Central memory CD8-positive, alpha-beta T cell (primary cell): ENCODE measurements around the gene CHURC1.

Experiments used
- ATAC-seq: fragments of 150-1000 bp; cut with Tn5 transposase; replicated peaks from 2 replicates; pipeline ENCODE4 v1.10.0; 2022; ENCODE audit warnings: mild to moderate bottlenecking, moderate FRiP score, moderate number of reproducible peaks; ENCODE audit not compliant: poor library complexity, severe bottlenecking; ENCODE audit errors: extremely low read depth
- DNase-seq, 2 donors: peaks; one replicate each; pipeline ENCODE4 v3.0.0; 2021; ENCODE audit warnings: low spot score in 2 of 2
- H3K27ac Mint-ChIP-seq: one replicate; pipeline ENCODE4 v1.8.0; 2022; ENCODE audit warnings: low read depth, mild to moderate bottlenecking, moderate library complexity, mixed read lengths
- H3K27me3 Mint-ChIP-seq: one replicate; pipeline ENCODE4 v1.8.0; 2022; ENCODE audit warnings: mixed read lengths
- H3K36me3 Mint-ChIP-seq: one replicate; pipeline ENCODE4 v1.8.0; 2022; ENCODE audit warnings: mild to moderate bottlenecking, moderate library complexity, mixed read lengths; ENCODE audit not compliant: insufficient read depth
- H3K4me1 Mint-ChIP-seq: one replicate; pipeline ENCODE4 v1.8.0; 2022; ENCODE audit warnings: mixed read lengths
- H3K4me3 Mint-ChIP-seq: one replicate; pipeline ENCODE4 v1.8.0; 2022; ENCODE audit warnings: mild to moderate bottlenecking, moderate library complexity, mixed read lengths
- H3K9me3 Mint-ChIP-seq: one replicate; pipeline ENCODE4 v1.8.0; 2022; ENCODE audit warnings: mixed read lengths

Gene CHURC1

GRCh38 chr14:64955297-64955696 lies 41.0 kb downstream of the CHURC1 start:
- Mint-ChIP-seq H3K27me3 (no peaks in the 10 kb centered on the region), H3K4me1 (peaks cover 13% of the 10 kb centered on the region), H3K9me3 (no peaks in the 10 kb centered on the region), H3K27ac (no peak overlapping the region), H3K4me3 (no peak overlapping the region), H3K36me3 (peaks cover 7% of the 10 kb centered on the region)
- ATAC-seq: no peak
- no peak for DNase-seq

DNA sequence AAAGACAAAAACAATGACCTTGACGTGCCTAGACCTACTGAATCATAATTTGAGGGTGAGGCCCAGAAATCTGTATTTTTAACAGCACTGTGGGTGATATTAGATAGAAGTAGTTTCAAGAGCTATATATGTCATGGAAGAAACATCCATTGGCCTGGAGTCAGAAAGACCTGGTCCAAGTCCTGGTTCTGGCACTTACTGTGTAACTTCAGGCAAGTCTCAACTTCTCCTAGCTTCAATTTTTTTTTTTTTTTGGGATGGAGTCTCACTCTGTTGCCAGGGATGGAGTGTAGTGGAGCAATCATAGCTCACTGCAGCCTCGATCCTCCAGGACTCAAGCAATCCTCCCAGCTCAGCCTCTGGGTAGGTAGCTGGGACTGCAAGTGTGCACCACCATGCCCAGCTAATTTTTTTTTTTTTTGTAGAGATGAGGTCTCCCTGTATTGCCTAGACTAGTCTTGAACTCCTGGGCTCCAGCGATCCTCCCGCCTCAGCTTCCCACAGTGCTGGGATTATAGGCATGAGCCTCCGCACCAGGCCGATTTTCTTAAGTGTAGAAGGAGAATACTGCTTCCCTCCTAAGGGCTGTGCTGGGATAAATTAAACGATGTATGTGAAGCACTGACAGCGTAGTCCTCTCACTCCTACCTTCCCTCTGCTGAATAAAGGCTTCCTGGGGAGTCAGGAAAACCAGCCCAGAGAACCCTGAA lies 42.6 kb downstream of the CHURC1 start:
- H3K4me1 Mint-ChIP-seq: peaks cover 17% of the 10 kb centered on the region
- H3K27ac Mint-ChIP-seq: no peak overlapping the region
- ATAC-seq: no peak

DNA sequence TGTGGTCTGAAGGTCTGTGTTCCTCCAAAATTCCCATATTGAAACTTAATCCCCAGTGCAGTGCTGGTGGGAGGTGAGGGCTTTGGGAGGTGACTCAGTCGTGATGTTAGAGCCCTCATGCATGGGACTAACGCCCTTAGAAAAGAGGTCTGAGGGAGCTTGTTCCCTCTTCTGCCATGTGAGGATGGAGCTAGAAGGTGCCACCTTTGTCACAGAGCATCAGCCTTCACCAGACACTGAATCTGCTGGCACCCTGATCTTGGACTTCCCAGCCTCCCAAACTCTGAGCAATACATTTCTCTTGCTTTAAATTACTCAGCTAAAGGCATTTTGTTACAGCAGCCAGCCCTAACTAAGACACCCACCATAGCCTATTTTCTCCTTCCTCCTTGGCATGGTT lies 43.9 kb downstream of the CHURC1 start:
- peaks cover 17% of the 10 kb centered on the region for H3K4me1 Mint-ChIP-seq
- no peaks in the 10 kb centered on the region for H3K9me3 Mint-ChIP-seq
- peaks cover 4% of the 10 kb centered on the region for H3K36me3 Mint-ChIP-seq
- ATAC-seq (no peak), DNase-seq (no peak)
- H3K27ac Mint-ChIP-seq: no peak overlapping the region
- H3K4me3 Mint-ChIP-seq: no peak overlapping the region
- H3K27me3 Mint-ChIP-seq: no peaks in the 10 kb centered on the region

More for the DNA sequence above, 42.6 kb downstream of the CHURC1 start:
- no peak for DNase-seq
- no peak overlapping the region for H3K4me3 Mint-ChIP-seq
- H3K27me3 Mint-ChIP-seq: no peaks in the 10 kb centered on the region
- no peaks in the 10 kb centered on the region for H3K9me3 Mint-ChIP-seq
- H3K36me3 Mint-ChIP-seq: peaks cover 4% of the 10 kb centered on the region

GRCh38 chr14:64958743-64959142 lies 44.5 kb downstream of the CHURC1 start:
- H3K4me3 Mint-ChIP-seq: no peak overlapping the region
- H3K27me3 Mint-ChIP-seq: no peaks in the 10 kb centered on the region
- H3K27ac Mint-ChIP-seq: peak overlapping the region; percentile 44
- no peaks in the 10 kb centered on the region for H3K9me3 Mint-ChIP-seq
- H3K4me1 Mint-ChIP-seq: peaks cover 17% of the 10 kb centered on the region
- DNase-seq (no peak), ATAC-seq (no peak)
- peaks cover 4% of the 10 kb centered on the region for H3K36me3 Mint-ChIP-seq

GRCh38 chr14:64960762-64961276 lies 46.6 kb downstream of the CHURC1 start:
- no peak for DNase-seq
- Mint-ChIP-seq H3K9me3 (no peaks in the 10 kb centered on the region), H3K4me3 (no peak overlapping the region), H3K27ac (no peak overlapping the region), H3K36me3 (peaks cover 2% of the 10 kb centered on the region), H3K27me3 (no peaks in the 10 kb centered on the region), H3K4me1 (peaks cover 6% of the 10 kb centered on the region)
- no peak for ATAC-seq

DNA sequence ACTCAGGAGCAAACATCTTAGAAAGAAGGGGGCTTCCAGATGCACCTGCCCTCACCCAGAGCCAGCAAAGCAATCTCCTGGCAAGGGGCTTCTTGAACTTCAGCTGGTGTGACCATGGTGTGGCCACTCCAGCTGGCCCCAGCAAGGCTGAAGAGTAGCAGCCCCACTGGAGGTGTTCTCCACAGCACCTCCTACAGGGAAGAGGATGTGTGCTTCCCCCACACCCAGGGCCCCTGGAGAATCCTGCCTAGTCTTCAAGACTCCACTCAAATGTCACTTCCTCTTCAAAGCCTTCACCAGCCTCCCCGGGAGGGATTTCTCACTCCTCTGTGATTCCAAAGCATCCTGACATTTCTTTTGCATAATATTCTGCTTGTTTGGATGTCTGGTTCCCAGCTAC lies 49.4 kb downstream of the CHURC1 start:
- H3K27me3 Mint-ChIP-seq: no peaks in the 10 kb centered on the region
- H3K4me1 Mint-ChIP-seq: peaks cover 17% of the 10 kb centered on the region
- no peak overlapping the region for H3K27ac Mint-ChIP-seq
- ATAC-seq (no peak), DNase-seq (no peak)
- no peaks in the 10 kb centered on the region for H3K36me3 Mint-ChIP-seq
- no peaks in the 10 kb centered on the region for H3K9me3 Mint-ChIP-seq
- no peak overlapping the region for H3K4me3 Mint-ChIP-seq

DNA sequence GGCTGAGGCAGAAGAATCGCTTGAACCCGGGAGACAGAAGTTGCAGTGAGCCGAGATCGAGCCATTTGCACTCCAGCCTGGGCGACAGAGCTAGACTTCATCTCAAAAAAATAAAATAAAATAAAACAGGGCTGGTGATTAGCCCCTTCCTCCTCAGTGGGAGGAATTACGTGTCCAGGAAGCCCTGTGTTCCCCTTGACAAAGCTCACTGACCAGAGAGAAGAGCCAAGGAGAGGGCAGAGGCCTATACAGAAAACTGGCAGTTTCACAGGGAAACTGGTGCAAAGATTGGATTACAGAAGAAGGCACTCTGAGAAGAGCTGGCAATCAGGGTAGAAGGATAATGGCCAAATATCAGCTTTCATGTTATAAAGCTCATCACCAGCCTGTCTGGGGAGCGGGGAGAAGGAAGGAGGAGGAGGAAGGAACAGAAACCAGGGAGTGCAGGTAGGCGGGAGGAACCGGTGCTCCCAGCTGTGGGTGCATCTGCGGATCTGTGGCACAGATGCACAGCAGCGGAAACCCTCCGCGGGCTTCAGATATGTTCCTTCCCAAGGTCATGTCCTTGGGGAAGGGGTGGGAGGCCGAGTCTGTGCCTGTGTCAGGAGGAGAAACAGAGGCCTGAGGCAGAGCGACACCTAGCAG lies 51.2 kb downstream of the CHURC1 start:
- no peak overlapping the region for H3K4me3 Mint-ChIP-seq
- DNase-seq (no peak), ATAC-seq (no peak)
- H3K4me1 Mint-ChIP-seq: peaks cover 18% of the 10 kb centered on the region
- no peaks in the 10 kb centered on the region for H3K9me3 Mint-ChIP-seq
- no peaks in the 10 kb centered on the region for H3K27me3 Mint-ChIP-seq
- H3K27ac Mint-ChIP-seq: no peak overlapping the region
- no peaks in the 10 kb centered on the region for H3K36me3 Mint-ChIP-seq

DNA sequence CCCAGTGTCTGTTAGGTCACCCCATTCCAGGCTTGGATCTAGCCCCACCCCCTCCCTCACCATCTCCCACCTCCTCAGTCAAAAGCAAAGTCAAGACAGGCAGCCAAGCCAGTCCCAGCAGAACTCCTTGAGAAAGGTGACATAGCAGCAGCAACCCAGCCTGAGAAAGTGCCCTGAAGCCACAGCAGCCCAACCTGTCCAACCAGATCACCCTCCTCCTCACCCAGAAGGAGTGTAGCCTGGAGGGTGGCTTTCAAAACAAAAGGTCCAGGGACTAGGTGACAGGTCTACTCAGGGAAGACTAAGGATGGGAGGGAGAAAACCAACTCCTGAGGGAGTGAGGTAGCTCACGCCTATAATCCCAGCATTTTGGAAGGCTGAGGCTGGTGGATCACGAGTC lies 52.7 kb downstream of the CHURC1 start:
- no peak for DNase-seq
- ATAC-seq: no peak
- Mint-ChIP-seq H3K4me1 (peaks cover 15% of the 10 kb centered on the region), H3K27me3 (no peaks in the 10 kb centered on the region), H3K4me3 (no peak overlapping the region), H3K27ac (no peak overlapping the region), H3K36me3 (peaks cover 1% of the 10 kb centered on the region), H3K9me3 (no peaks in the 10 kb centered on the region)

- H3K4me3 Mint-ChIP-seq: no peak overlapping the region
- H3K36me3 Mint-ChIP-seq: peaks cover 4% of the 10 kb centered on the region
- H3K9me3 Mint-ChIP-seq: no peaks in the 10 kb centered on the region
- ATAC-seq (no peak), DNase-seq (no peak)
- no peak overlapping the region for H3K27ac Mint-ChIP-seq
- peaks cover 15% of the 10 kb centered on the region for H3K4me1 Mint-ChIP-seq
- H3K27me3 Mint-ChIP-seq: no peaks in the 10 kb centered on the region
Measured at GRCh38 chr14:64968167-64968566, 53.9 kb downstream of the CHURC1 start.

DNA sequence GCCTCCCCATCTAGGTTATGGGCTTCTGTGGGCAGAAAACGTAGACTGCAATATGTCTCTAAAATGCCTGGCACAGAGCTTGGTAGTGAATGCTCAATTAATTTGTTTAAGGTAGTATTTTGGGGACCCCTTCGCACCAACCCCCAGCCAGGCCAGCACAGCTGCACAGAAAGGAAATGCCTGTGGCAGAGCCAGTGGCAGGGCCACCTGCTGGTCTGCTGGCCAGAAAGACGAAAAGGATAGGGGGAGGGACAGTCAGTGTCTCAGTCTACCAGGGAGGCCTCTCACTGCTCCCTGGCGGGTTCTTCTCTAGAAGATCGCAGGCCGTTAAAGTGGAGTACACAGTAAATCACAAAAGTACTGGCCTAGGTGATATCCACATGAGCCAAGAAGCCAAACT lies 54.4 kb downstream of the CHURC1 start:
- DNase-seq: no peak
- ATAC-seq: no peak
- Mint-ChIP-seq H3K27ac (no peak overlapping the region), H3K36me3 (peaks cover 4% of the 10 kb centered on the region), H3K9me3 (no peaks in the 10 kb centered on the region), H3K4me1 (peaks cover 15% of the 10 kb centered on the region), H3K4me3 (no peak overlapping the region), H3K27me3 (no peaks in the 10 kb centered on the region)

GRCh38 chr14:64970041-64970440 lies 55.8 kb downstream of the CHURC1 start:
- ATAC-seq: no peak
- H3K36me3 Mint-ChIP-seq: peaks cover 6% of the 10 kb centered on the region
- peaks cover 15% of the 10 kb centered on the region for H3K4me1 Mint-ChIP-seq
- no peaks in the 10 kb centered on the region for H3K9me3 Mint-ChIP-seq
- DNase-seq: no peak
- H3K27me3 Mint-ChIP-seq: no peaks in the 10 kb centered on the region
- no peak overlapping the region for H3K27ac Mint-ChIP-seq
- H3K4me3 Mint-ChIP-seq: no peak overlapping the region

- H3K9me3 Mint-ChIP-seq: no peaks in the 10 kb centered on the region
- peak overlapping the region; percentile 70 for H3K4me3 Mint-ChIP-seq
- ATAC-seq (no peak), DNase-seq (no peak)
- peaks cover 15% of the 10 kb centered on the region for H3K4me1 Mint-ChIP-seq
- no peaks in the 10 kb centered on the region for H3K27me3 Mint-ChIP-seq
- no peak overlapping the region for H3K27ac Mint-ChIP-seq
- peaks cover 6% of the 10 kb centered on the region for H3K36me3 Mint-ChIP-seq
Measured at GRCh38 chr14:64970776-64971477, 56.7 kb downstream of the CHURC1 start.
